Activated CD8-positive, alpha-beta memory T cell treated with anti-CD3 and anti-CD28 coated beads, Interleukin-2, amount 50 U/mL, for 1 hour (primary cell): ENCODE results near the gene TMEM255A.
A peak's percentile ranks its signal among the peaks of the same experiment; 100 is the strongest.
"Not testable (repeated sequence)": the region's sequence is repeated elsewhere in the genome, so short reads cannot be mapped to it uniquely, and the experiment has no call there.

Experiments
- DNase-seq: peaks from one replicate; pipeline ENCODE4 v3.0.0-alpha.2; 2020; ENCODE audit errors: extremely low read depth

The TMEM255A gene

DNA sequence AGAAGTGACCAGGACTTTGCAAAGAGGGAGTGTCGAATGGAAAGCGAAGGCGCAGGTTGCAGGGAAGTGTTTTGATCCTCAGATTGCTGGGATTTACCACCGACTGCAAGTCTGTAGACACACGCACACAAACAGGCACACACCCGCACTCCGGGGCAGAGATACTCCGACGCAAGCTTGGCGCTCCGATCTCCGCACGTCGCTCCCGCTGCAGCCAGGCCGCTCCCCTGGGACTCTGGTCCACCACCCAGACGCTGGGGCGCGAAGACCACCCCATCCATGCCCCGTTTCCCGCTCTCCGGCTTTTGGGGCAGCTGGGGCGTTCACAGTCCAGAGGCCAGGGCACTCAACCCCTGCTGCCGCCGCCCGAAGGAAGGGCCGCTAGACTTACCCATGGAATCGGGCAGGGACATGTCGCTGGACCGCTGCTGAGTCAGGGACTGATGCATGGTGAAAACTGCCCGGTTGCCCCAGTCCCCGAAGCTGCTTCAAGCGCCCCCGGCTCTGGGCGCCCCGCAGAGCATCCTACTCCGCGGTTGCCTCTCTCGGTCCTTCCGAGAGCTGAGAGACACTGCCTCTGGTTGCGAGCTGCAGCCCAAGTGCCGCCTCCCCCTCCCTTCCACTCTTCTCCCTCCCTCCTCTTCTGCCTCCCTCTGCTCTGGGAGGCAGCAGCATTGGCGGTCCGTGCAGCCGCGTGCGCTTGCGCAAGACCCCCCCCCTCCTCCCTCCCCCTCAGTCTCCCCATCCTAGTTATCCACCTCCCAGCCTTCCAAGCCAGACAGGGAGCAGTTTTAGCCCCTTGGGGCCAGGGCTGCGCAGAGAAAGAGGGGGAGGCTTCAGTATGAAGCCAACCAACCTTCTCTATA is at the start of gene TMEM255A:
TMEM255A (minus strand) TSS at position 601 of the 866 bp plus-strand sequence; CDS start at position 449, 152 bp downstream.
- no peak for DNase-seq

DNA sequence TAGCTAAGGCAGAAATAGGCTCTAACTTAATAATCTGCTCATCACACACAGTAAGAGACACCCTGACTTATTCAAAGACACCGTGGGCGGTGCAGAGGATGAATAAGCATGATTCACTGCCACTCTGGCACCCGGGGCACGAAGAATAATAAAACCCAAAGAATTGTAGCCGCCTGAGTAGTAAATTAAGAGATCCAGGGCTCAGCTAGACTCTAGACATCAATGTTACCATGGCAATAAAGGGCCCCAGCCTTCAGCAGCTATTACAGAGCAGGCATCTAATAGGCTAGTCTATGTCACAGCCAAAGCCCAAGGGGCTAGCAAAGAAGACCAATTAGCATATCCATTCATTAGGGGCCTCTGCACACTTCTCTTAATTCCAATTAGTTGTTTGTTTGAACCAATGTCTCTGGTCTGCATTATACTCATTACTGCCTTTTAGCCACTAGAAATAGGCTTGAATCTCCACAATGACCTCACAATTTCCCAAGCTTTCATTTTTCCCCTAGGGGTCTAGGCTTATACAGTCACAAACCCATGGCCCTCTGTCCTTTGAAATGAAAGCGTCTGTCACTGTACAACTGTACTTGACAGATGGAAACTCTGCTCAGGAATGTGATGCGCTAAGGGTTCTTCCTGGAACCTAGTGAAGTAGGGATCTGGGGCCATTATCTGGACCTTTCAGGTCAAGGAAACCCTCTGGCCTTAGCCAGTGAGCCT is 47.6 kb upstream of the TMEM255A start:
- no peak for DNase-seq

DNA sequence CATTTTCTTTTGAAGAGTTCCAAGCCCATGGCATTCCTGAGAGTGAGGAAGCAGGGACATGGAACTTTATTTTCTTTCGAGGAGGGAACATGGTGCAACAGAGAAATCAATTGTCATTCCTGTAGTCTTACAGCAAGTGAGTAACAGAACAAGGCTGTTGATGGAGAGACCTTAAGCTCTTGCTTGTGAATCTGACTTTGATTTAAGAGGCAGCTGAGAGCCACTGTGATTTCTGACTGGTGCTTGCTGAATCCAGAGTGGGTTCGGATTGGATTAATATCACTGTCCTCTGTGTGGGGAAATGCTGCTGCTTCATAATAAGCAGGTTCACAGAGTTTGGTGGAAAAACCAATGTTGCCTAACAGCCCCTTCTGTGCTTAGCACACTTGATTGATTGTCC is 45.9 kb upstream of the TMEM255A start:
- no peak for DNase-seq

DNA sequence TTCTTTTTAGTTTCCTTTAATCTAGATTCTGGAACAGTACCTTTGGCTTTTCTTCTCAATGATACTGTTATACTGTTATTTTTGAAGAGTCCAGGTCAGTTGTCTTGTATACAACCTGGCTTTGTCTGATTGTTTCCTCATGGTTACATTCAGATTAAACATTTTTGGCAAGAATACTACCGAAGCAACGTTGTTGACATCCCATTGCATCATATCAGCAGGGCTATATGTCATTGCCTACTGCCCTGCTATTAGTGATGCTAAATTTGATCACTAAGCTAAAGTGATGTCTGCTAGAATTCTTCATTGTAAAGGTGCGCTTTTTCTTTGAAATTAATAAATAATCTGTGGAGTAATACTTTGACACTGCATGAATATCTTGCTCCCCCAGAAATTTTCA is 44.8 kb upstream of the TMEM255A start:
- no peak for DNase-seq

DNA sequence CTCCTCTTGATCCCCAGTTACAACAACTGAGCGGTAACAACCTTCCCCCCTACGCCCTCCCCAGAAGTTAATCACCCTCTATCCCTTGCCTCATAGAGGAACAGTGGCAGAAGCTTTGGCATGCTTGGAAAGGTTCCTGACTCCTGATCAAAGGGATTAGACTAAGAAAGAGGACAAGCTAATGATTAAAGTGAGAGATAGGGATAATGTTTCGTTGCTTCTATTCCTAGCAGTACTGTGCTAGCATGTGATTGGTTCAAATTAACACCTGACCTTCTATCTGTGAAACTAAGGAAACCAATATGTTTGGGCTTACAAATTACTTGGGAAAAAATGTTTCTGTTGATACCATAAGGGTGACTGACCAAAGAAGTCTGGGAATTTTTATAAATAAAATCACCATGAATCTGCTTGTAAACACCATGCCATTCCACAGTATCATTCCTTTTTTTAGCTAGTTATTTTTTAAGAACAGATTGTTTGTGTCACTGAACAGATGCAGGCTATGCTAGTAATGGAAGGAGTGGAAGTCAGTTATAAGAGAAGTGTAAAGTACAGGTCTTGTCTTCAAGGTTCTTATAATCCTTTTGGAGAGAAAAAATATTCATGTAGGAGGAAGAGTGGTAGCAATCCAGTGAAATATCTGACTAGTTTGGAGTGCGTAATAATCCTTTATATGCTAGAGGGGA is 39.3 kb upstream of the TMEM255A start:
- no peak for DNase-seq

DNA sequence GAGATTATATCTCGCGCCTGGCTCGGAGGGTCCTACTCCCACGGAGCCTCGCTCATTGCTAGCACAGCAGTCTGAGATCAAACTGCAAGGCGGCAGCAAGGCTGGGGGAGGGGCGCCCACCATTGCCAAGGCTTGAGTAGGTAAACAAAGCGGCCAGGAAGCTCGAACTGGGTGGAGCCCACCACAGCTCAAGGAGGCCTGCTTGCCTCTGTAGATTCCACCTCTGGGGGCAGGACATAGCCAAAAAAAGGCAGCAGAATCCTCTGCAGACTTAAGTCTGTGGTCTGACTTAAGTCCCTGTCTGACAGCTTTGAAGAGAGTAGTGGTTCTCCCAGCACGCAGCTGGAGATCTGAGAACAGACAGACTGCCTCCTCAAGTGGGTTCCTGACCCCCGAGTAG is 33.3 kb upstream of the TMEM255A start:
- not testable (repeated sequence) for DNase-seq

DNA sequence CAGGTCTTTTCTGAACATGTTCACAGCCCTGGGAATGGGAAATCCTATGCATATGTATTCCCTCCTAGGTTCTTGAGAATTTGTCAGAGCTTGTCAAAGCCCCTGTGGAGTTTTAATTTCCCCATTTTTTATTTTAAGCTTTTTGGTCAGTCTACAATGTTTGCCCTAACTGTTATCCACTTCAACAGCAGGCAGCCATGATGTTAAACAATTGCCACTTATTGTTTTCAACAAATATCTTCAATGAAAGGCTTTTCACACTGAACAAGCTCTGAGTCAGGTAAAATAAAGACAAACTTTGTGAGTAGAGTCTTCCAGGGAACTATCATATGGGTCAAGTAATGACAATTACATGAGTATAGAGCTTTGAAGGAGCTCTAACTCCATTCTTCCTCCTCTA is 25.6 kb upstream of the TMEM255A start:
- DNase-seq = no peak

DNA sequence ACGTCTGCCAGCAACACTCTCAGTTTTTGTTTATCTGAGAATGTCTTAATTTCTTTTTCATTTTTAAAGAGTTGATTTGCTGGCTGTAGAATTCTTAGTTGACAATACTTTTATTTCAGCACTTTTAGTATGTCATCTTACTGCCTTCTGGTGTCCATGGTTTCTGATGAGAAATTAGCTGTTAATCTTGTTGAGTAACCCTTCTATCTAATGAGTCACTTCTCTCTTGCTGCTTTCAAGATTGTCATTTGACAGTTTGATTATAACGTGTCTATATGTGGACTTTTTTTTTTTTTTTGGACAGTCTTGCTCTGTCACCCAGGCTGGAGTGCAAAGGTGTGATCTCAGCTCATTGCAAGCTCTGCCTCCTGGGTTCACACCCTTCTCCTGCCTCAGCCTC is 24.0 kb upstream of the TMEM255A start:
- DNase-seq = no peak

DNA sequence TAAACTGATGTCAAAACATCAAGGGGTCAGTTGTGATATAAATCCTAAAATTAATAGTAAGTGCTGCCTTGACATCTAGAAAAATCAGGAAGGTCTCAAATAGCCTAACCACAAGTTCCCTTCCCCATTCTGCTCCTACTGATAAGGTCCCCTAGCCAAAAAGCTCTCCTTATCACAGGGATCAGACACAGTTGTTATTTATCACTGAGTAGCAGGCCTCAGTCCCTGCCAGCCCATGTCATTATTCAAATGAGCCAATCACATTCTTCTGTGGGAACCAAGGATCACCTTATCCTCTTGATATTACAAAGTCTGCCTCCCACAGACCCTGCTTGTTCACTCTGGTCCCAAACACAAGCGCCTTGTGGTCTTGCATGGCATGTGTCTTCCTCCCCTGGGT is 23.3 kb upstream of the TMEM255A start:
- DNase-seq = no peak

DNA sequence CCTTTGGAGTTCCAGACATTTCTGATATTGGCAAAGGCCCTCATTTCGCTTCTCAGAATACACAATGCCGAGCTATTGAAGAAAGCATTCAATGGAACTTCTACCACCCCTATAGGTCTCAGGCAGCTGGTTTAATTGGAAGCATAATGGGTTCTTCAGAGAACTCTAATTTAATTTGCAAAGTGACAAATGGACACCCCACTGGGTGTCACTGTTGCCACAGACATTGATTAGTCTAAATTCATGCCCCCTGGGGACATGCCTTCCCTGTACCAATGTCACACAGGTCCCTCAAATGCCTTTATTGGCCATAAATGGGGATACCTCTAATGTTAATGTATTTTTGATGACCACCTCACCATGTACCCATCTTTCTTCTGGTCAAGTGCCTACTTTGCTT is 22.9 kb upstream of the TMEM255A start:
- no peak for DNase-seq

DNA sequence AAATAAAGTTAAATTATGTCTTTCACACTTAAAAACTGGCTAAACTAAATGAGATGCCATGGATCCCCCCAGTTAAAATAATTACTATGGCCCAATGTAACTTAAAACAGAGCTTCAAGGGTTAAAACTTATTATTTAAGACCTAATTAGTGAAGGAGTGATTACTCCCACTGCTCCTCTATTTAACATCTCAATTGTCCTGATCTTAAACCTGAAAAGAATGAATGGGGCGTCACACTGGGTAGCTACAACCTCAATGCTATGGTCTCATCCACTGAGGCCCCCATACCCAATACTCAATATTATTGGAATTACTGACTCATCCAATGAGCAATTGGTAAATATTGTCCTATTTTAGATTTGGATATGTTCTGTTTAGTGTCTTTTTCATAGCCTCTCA is 21.1 kb upstream of the TMEM255A start:
- no peak for DNase-seq

DNA sequence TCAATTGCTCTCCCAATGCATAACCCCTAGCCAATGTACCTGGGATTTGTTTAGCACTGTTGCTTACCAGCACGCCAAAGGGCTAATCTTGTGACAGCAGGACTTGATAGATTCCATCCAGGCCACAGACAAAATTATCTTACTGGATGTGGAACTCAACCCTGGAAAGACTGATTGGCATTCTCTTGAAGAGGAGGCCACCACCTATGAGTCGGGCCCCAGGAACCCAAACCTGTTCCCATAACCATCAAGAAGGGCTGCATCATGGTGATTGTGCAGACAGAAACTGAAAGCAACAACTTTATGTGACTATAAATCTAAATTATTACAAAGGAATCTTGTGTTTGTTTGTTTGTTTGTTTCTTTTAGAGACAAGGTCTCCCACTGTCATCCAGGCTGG is 19.9 kb upstream of the TMEM255A start:
- DNase-seq = no peak

DNA sequence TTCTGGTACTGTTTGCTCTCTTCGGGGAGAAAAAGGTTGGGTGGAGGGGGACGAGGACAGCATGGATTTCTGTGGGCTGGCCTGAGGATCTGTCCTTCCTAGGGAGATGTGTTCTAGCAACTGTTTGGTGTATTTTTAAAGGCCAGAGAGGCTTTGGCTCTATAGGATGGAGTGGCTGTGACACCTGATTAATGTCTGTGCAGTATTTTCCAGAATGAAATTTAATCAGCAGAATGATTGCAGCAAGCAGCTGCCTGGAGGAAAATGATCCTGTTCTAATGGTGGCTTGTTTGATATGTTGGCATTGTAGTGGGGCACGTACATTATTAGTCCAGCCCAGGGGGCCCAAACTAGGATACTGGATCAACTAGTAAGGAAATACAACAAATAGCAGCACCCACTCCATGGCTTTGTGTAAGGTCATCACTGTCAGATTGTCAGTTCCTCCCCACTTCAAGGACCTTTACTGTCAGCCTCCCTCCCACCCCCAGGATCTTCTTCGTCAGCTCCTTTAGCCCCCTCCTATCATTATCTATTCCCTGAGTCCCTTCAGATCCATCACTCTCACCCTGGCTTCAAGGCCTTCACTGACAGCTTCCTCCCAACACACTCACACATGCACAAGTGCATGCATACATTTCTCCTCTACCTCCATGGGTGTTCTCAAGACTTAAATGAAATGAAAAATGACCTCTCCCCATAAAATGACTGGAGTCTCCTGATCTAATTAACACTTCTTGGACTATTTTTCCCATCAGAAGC is 10.4 kb upstream of the TMEM255A start:
- no peak for DNase-seq

DNA sequence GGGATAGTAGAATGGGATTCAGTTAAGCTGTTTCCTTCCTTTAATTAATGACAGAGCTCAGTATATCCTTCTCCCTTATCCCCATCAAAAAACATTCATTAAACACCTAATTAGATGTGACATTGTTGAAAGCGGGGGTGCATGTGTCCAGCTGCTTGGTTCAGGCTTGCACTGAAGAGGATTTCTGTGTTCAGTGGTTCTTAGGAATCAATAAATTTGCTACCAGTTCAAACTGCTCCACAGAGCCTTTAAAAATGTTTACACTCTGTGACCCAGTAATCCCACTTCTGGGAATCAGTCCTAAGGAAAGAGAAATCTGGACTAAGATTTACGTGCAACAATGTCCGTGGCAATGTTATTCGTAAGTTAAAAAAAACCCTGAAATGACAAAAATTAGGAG is 7.2 kb upstream of the TMEM255A start:
- DNase-seq = no peak

DNA sequence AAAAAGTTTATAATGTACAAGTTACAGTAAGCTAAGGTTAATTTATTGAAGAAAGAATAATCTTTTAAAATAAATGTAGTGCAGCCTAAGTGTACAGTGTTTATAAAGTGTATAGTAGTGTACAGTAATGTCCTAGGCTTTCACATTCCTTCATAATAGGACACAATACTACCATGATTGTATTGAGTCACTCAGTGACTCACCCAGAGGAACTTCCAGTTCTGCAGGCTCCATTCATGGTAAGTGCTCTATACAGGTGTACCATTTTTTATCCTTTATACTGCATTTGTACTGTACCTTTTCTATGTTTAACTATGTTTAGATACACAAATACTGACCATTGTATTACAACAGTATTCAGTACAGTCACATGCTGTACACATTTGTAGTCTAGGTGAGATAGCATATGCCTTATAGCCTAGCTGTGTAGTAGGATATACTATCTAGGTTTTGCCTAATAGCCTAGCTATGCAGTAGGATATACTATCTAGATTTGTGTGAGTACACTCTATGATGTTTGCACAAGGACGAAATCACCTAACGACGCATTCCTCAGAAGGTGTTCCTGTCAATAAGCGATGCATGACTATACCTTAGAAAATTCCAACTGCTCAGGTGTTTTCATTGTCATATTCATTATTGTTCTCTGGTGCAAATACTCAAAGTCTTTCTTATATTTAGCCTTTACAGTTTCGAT is 5.5 kb upstream of the TMEM255A start:
- DNase-seq = no peak

DNA sequence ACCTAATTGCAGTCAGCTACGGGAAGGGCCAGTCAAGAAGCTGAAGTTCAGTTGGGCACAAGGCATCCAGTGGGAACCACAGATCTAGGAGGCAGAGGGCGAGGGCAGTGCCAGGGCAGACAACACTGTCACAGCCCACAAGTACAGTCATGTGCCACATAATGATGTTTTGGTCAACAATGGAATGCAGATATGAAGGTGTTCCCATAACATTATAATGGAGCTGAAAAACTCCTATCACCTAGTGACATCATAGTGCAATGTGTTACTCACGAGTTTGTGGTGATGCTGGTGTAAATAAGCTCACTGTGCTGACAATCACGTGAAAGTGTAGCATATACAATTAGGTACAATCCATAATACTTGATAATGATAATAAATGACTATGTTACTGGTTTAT is 4.5 kb upstream of the TMEM255A start:
- no peak for DNase-seq

DNA sequence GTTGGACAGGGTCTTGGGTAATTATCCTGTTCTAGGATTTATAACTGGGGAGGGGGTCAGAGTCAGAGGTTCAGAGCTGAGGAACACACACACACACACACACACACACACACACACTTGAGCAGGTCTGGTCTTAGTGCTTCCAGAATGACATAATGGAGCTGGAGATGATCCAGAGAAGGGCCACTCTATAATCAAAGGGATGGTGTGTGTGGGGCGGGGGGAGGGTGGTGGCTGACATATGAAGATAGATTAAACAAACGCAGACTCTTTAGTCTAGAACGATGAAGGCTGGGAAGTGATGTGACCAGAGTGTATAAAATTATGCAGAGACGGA is 434 bp upstream of the TMEM255A start:
- DNase-seq = no peak

DNA sequence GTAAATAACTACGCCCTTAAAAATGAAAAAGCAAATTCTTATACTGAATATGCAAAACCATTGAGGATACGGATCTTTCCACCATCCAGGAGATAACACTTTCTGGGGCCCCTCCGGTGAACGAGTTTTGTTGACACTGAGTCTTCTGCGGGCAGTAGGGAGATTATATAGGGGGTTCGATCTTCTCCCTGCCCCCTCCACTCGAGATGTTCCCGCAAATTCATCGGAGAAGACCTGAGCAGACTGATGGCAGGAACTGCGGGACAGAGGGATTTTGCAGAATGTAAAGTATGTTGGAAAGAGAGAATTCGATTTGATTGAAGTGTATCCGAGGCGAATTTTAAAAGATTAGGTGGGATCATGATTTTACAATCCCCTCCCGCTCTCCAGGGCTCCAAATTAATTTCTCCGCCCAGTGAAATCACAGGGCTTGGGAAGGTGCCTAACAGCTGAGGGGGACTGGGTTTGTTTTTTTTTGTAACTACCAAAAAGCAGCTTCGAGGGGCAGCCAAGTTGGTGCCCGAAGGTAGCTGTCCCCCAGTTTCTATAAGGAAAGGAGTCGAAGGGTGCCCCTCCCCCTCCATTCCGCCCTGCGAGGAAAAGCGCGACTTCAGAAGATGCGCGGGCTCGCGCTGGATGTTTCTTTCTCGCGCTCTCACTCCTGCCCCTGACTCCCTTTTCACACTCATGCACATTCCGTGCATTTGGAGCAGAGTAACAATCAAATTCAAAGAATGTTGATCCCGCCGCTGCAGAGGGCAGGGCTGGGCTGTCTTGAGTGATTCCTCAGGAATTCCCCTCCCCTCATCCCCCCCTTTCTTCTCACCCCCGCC is 1.2 kb downstream of the TMEM255A start:
- no peak for DNase-seq

DNA sequence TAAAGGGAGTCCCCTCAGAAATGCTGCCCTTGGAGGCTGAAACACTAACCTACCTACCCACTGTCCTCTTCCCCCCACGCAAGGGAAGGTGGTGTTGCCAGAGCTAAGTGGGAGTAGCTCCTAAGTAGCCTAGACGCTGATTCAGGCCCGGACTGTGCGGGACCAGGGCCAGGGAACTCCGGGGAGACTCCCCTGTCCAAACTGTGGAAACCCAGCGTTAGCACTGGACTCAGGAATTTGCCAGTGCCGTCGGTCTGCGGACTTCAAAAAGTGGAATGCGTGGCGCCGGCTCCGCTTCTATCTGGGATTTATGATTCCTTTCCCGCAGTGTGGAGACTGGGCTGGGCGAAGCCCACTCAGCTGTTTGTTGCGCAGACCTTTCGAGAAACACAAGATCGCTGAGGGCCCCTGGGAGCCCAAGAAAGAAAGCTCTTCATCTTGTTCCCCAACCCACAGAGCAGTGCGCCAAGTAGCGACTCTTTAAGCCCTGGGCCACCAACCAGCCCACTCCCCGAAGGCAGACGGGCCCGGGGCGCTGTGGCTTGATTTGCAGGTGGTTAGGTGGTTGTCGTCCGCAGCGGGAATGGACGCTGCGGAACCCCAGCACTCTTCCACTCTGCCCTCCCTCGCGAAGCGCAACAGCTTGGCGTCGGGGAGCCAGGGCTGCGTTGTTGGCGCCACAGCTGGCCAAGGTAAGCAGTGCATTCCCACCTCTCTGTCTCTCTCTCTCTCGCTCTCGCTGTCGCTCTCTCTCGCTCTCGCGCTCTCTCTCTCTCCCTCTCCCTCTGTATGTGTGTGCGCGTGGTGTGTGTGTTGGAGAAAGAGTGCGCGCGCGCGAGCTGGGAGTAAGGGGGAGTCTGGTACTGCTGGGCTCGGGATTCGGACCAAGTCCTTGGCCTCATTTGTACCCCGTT is 2.0 kb downstream of the TMEM255A start:
- DNase-seq = peak; percentile 32
